22Rv1 (cell line): ENCODE data around the gene PLTP.

Experiments
- H3K27ac ChIP-seq: fragments of 450-650 bp; 2 replicates; pipeline ENCODE4 v1.5.1; 2017
- CTCF ChIP-seq: fragments of 450-650 bp; IDR thresholded peaks from 2 replicates; pipeline ENCODE4 v1.5.1; 2017; ENCODE audit warnings: mild to moderate bottlenecking
- ZFX ChIP-seq: fragments of 450-650 bp; IDR thresholded peaks from 2 replicates; pipeline ENCODE4 v1.6.1; 2017; ENCODE audit warnings: antibody characterized with exemption, borderline replicate concordance

The PLTP gene

GRCh38 chr20:45946149-45946970 lies 34.4 kb upstream of the PLTP start:
- H3K27ac ChIP-seq: no peak overlapping the region
- TF ChIP-seq ZFX: no peak

- no peak overlapping the region for H3K27ac ChIP-seq
- TF ChIP-seq CTCF (no peak), ZFX (no peak)
Observed at GRCh38 chr20:45945678-45946148, 33.8 kb upstream of the PLTP start.

GRCh38 chr20:45944965-45945677 lies 33.2 kb upstream of the PLTP start:
- H3K27ac ChIP-seq: no peak overlapping the region

GRCh38 chr20:45944151-45944964 lies 32.4 kb upstream of the PLTP start:
- no peak overlapping the region for H3K27ac ChIP-seq
- TF ChIP-seq ZFX: no peak
- no peak for TF ChIP-seq CTCF

More at GRCh38 chr20:45944965-45945677, 33.2 kb upstream of the PLTP start:
- TF ChIP-seq CTCF: no peak
- no peak for TF ChIP-seq ZFX

GRCh38 chr20:45943613-45944012 lies 31.7 kb upstream of the PLTP start:
- H3K27ac ChIP-seq: no peak overlapping the region

GRCh38 chr20:45940469-45940868 lies 28.5 kb upstream of the PLTP start:
- no peak for TF ChIP-seq CTCF
- TF ChIP-seq ZFX: no peak
- H3K27ac ChIP-seq: no peak overlapping the region

More at GRCh38 chr20:45943613-45944012, 31.7 kb upstream of the PLTP start:
- TF ChIP-seq CTCF: no peak
- TF ChIP-seq ZFX: no peak

- TF ChIP-seq CTCF (no peak), ZFX (no peak)
- no peak overlapping the region for H3K27ac ChIP-seq
Observed at GRCh38 chr20:45940053-45940452, 28.1 kb upstream of the PLTP start.
